GM23248 (cell line): Measurements from ENCODE around the gene CIRBP. TPM values are rescaled to one million over a fixed set of nuclear protein-coding genes. Genes with fewer than 3 reads are reported as not detected.
"Not testable (repeated sequence)": the region's sequence is repeated elsewhere in the genome, so short reads cannot be mapped to it uniquely, and the experiment has no call there.

ENCODE experiments used
- DNase-seq: peaks from one replicate; pipeline ENCODE4 v3.0.0-alpha.2; 2015
- H2AFZ ChIP-seq: fragments of 200-600 bp; sonication (generic); 2 replicates; pipeline ENCODE4 v1.6.1; 2016; ENCODE audit warnings: antibody characterized with exemption
- H3F3A ChIP-seq: fragments of 200-600 bp; sonication (generic); 2 replicates; pipeline ENCODE4 v1.6.1; 2016; ENCODE audit warnings: mild to moderate bottlenecking, antibody characterized with exemption, mixed run types; ENCODE audit not compliant: insufficient read depth
- H3K27ac ChIP-seq: fragments of 200-600 bp; sonication (generic); 2 replicates; pipeline ENCODE4 v1.5.1; 2016; ENCODE audit warnings: mild to moderate bottlenecking
- H3K27me3 ChIP-seq: fragments of 200-600 bp; sonication (generic); replicated peaks from 2 replicates; pipeline ENCODE4 v1.6.1; 2016; ENCODE audit warnings: mild to moderate bottlenecking; ENCODE audit not compliant: insufficient read depth
- H3K36me3 ChIP-seq: fragments of 200-600 bp; sonication (generic); 2 replicates; pipeline ENCODE4 v1.6.1; 2016; ENCODE audit warnings: low read depth, mild to moderate bottlenecking
- H3K4me1 ChIP-seq: fragments of 200-600 bp; sonication (generic); 2 replicates; pipeline ENCODE4 v1.6.1; 2016; ENCODE audit warnings: mild to moderate bottlenecking; ENCODE audit not compliant: insufficient read depth
- H3K4me2 ChIP-seq: fragments of 200-600 bp; sonication (generic); one replicate; pipeline ENCODE4 v1.6.1; 2016; ENCODE audit warnings: mild to moderate bottlenecking; ENCODE audit not compliant: unreplicated experiment
- H3K4me3 ChIP-seq: fragments of 200-600 bp; sonication (generic); 2 replicates; pipeline ENCODE4 v1.5.1; 2016; ENCODE audit warnings: mild to moderate bottlenecking
- H3K79me2 ChIP-seq: fragments of 200-600 bp; sonication (generic); 2 replicates; pipeline ENCODE4 v1.6.1; 2016; ENCODE audit warnings: mild to moderate bottlenecking; ENCODE audit not compliant: insufficient read depth
- H3K9ac ChIP-seq: fragments of 200-600 bp; sonication (generic); 2 replicates; pipeline ENCODE4 v1.6.1; 2016; ENCODE audit warnings: mild to moderate bottlenecking
- H3K9me2 ChIP-seq: fragments of 200-600 bp; sonication (generic); 2 replicates; pipeline ENCODE4 v1.6.1; 2016; ENCODE audit warnings: mixed run types, mild to moderate bottlenecking, moderate library complexity; ENCODE audit not compliant: insufficient read depth
- H3K9me3 ChIP-seq: fragments of 200-600 bp; sonication (generic); one replicate; pipeline ENCODE4 v1.6.1; 2017; ENCODE audit warnings: low read depth
- H4K20me1 ChIP-seq: fragments of 200-600 bp; sonication (generic); 2 replicates; pipeline ENCODE4 v1.6.0; 2016; ENCODE audit not compliant: insufficient read depth
- EZH2 ChIP-seq: fragments of 200-600 bp; sonication (generic); IDR thresholded peaks from 2 replicates; pipeline ENCODE4 v1.6.1; 2018; ENCODE audit warnings: antibody characterized with exemption, mild to moderate bottlenecking; ENCODE audit not compliant: insufficient read depth, poor library complexity, severe bottlenecking
- EZH2phosphoT487 ChIP-seq: fragments of 200-600 bp; sonication (generic); IDR thresholded peaks from 2 replicates; pipeline ENCODE4 v1.6.1; 2018; ENCODE audit warnings: antibody characterized with exemption, moderate library complexity, mild to moderate bottlenecking, low read depth; ENCODE audit not compliant: insufficient read depth
- WGBS, 2 experiments: methylation state at CpG; one replicate each; pipeline ENCODE4 v1.1.6; 2015 to 2017; ENCODE audit warnings: low lambda C conversion rate in 2 of 2, low coverage in 1 of 2; ENCODE audit errors: missing lambda C conversion rate in 2 of 2; 5-methylcytosine and 5-hydroxymethylcytosine counted together
- in situ Hi-C: fragments of 300-500 bp; cut with MboI; formaldehyde crosslinking; loops from 2 replicates; pipeline ENCODE4 v1.15.0; 2020
- polyA plus RNA-seq: library from polyadenylated mRNA; unstranded; fragments of >200 nt; fragmentation: Nextera tagmentation; extraction: Ambion mirVana; gene quantifications from 2 replicates; pipeline ENCODE4 v1.2.1, GENCODE V29; 2016
- total RNA-seq: library from RNA; depleted of rRNA; stranded (reverse); fragments of >200 nt; shearing (Covaris generic); gene quantifications from 2 replicates; pipeline ENCODE4 v1.2.3, GENCODE V29; 2014

CIRBP gene
- total and polyA plus RNA-seq, 2 experiments from 2014 or later: 185 to 392 TPM

DNA sequence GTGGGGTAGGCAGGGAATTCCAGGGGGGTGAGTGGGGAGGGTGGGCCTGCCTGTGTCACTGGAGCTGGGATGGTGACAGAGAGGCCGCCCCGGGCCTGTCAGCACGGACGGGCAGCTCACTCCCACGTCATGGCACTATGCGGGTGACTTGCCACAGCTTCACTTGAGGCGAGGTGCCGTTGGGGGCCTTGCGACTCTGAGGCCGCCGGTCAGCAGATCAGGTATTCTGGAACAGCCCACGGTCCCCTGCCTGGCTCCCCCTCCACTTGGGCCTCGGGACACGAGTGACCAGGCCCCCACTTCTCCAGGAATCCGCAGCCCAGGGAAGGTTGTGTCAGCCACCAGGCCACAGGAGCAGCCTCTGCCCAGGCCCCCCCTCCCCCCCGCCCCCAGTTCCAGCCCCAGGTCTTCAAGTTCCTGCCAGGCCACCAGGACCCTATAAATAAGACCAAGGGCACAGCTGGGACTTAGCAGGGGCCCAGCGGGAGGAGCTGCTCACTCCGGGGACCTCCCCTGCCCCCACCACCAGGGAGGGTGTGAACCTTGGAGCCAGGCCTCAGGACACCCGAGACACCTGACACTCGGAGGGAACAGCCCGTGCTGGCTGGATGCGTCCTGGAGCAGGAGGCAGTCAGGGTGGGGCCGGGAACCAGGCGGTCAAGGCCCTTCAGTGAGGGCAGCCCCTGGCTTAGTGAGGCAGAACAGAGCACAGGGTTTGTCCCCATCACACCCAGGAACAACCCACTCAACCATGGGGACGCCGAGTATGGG, 23.5 kb upstream of the CIRBP start:
- Histone ChIP-seq H2AFZ (no peak overlapping the region), H3K9me3 (no peaks in the 10 kb centered on the region), H3F3A (peaks cover 18% of the 10 kb centered on the region), H3K36me3 (peaks cover 3% of the 10 kb centered on the region; the same call in 1 of the 2 replicates), H3K9me2 (no peaks in the 10 kb centered on the region), H3K79me2 (peaks cover 36% of the 10 kb centered on the region), H3K27ac (peak overlapping the region; percentile 67), H3K4me2 (no peak overlapping the region), H3K4me3 (no peak overlapping the region), H4K20me1 (no peaks in the 10 kb centered on the region), H3K9ac (peak overlapping the region; percentile 70), H3K27me3 (no peaks in the 10 kb centered on the region), H3K4me1 (peaks cover 37% of the 10 kb centered on the region)
- TF ChIP-seq EZH2phosphoT487 (no peak), EZH2 (no peak)
- 52 to 57% methylated on average over 20 to 21 of the region's 26 CpGs for WGBS, 2 experiments
- in situ Hi-C loops: no loop called here
- DNase-seq: no peak

DNA sequence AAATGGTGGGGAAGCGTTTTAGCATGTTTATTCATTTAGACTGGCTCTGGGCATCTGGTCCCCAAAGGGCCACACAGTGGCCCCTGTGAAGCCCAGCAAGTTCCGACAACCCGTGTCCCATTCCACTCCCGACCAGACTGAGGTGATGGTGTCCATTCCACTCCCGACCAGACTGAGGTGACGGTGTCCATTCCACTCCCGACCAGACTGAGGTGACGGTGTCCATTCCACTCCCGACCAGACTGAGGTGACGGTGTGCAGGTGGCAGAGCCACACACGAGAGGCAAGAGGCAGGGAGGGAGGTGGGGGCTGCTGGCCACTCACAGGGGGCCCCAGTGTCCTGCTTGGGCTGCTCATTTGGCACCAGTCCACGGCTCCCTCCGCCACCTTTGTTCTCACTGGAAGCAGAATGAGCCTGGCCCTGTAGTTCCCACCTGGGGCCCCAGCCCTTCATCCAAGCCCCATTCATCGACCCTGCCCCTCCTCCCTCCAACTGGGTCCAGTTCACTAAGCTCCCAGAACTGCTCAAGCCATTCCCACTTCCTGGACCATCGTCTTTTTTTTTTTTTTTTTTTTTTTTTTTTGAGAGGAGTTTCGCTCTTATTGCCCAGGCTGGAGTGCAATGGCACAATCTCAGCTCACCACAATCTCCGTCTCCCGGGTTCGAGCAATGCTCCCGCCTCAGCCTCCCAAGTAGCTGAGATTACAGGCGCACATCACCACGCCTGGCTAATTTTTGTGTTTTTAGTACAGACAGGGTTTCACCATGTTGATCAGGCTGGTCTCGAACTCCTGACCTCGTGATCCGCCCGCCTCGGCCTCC, 22.7 kb upstream of the CIRBP start:
- H3K9me3 ChIP-seq, H4K20me1 ChIP-seq, H3K36me3 ChIP-seq, H3K9me2 ChIP-seq, H3K27me3 ChIP-seq, H3K9ac ChIP-seq, in situ Hi-C loops, H2AFZ ChIP-seq, H3K4me3 ChIP-seq, H3K27ac ChIP-seq, H3K4me2 ChIP-seq, DNase-seq: not testable (repeated sequence)
- WGBS, 2 experiments: 85 to 86% methylated on average over 22 to 25 of the region's 27 CpGs
- Histone ChIP-seq H3K79me2 (peaks cover 41% of the 10 kb centered on the region), H3F3A (peaks cover 18% of the 10 kb centered on the region), H3K4me1 (peaks cover 29% of the 10 kb centered on the region)

DNA sequence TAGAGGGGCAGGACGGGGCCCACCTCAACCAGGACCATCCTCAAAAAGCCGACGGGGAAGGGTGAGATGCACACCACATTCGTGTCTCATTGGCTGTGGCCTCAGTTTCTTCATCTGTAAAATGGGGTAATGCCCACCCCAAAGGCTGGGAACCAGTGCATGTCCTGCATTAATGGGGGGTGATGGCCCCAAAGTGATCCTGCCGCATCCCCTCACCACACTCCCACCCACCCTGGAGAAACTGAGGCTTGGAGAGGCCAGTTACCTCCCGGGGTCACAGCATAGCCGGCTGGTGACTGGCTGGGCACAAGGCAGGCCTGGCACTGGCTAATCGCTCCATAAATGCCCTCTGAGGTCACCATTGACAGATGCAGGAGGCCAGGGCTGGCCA, 21.4 kb upstream of the CIRBP start:
- Histone ChIP-seq H3K9me3 (no peaks in the 10 kb centered on the region), H3K36me3 (peaks cover 8% of the 10 kb centered on the region; the same call in 1 of the 2 replicates), H3K9ac (peak overlapping the region; percentile 99), H3F3A (peaks cover 18% of the 10 kb centered on the region), H4K20me1 (no peaks in the 10 kb centered on the region), H3K9me2 (no peaks in the 10 kb centered on the region), H3K79me2 (peaks cover 38% of the 10 kb centered on the region), H3K4me1 (peaks cover 26% of the 10 kb centered on the region), H3K4me2 (peak overlapping the region; percentile 60), H3K27ac (peak overlapping the region; percentile 98), H3K27me3 (no peaks in the 10 kb centered on the region), H2AFZ (no peak overlapping the region), H3K4me3 (peak overlapping the region; percentile 88)
- WGBS, 2 experiments: 71 to 75% methylated on average over 6 to 8 of the region's 8 CpGs
- TF ChIP-seq EZH2phosphoT487 (no peak), EZH2 (no peak)
- in situ Hi-C loops: no loop called here
- DNase-seq: no peak

DNA sequence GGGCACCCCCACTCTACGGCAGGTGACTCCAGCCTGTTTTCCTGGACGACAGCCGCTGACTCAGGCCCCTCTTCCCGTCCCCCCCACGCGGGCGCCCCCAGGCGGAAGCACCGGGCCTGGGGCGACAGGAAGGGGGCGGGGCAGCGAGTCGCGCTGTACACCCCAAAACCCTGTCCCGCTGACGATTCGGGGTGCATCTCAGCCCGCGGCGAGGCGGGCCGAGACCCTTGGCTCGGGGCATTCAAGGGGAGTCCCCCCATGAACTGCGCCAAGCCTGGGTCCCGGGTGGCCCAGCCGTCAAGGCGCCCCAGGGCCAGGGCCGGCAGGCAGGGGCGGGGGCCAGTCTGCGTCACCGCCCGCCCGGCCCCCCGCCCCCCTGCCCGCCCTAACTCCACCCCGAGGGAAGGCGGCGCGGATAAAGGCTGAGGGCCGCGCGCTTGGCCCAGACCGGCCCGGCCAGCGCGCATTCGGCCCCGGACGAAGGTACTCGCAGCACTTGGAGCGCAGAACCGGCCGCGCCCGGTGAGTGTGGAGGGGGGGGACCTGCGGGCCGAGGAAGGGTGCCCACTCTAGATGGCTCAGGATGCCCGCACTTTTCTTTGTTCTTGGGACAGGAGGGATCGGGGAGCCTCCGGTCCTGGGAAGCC, 20.9 kb upstream of the CIRBP start, which contains the start of gene MIDN:
Gene MIDN (plus strand): TSS at position 445 of the 647 bp plus-strand sequence. CDS start 1,714 bp downstream, outside the sequence.
- Histone ChIP-seq H2AFZ (no peak within 1 kb of the TSS), H3K79me2 (peaks cover 33% of the 10 kb centered on the region), H3K4me1 (peaks cover 21% of the 10 kb centered on the region), H3K27ac (peak within 1 kb of the TSS; percentile 98), H3F3A (peaks cover 15% of the 10 kb centered on the region), H3K4me2 (peak within 1 kb of the TSS; percentile 60), H3K9me2 (no peaks in the 10 kb centered on the region), H3K9me3 (no peaks in the 10 kb centered on the region), H3K9ac (peak within 1 kb of the TSS; percentile 99), H3K27me3 (no peaks in the 10 kb centered on the region), H3K36me3 (peaks cover 8% of the 10 kb centered on the region; the same call in 1 of the 2 replicates), H4K20me1 (no peaks in the 10 kb centered on the region), H3K4me3 (peak within 1 kb of the TSS; percentile 88)
- no peak for TF ChIP-seq EZH2
- no peak for TF ChIP-seq EZH2phosphoT487
- DNase-seq: peak; percentile 96
- 2 to 3% methylated on average over 32 to 39 of the region's 60 CpGs for WGBS, 2 experiments
- in situ Hi-C loops: no loop called here
